SH-SY5Y (cell line): Measurements from ENCODE around the gene GPHN.

Source experiments
- GATA2 ChIP-seq: IDR thresholded peaks from 2 replicates; pipeline ENCODE4 v1.6.1; 2011; ENCODE audit warnings: mild to moderate bottlenecking, low read depth, low read length
- GATA3 ChIP-seq: IDR thresholded peaks from 2 replicates; pipeline ENCODE4 v1.6.1; 2011; ENCODE audit warnings: low read depth, mild to moderate bottlenecking, low read length, moderate library complexity

DNA sequence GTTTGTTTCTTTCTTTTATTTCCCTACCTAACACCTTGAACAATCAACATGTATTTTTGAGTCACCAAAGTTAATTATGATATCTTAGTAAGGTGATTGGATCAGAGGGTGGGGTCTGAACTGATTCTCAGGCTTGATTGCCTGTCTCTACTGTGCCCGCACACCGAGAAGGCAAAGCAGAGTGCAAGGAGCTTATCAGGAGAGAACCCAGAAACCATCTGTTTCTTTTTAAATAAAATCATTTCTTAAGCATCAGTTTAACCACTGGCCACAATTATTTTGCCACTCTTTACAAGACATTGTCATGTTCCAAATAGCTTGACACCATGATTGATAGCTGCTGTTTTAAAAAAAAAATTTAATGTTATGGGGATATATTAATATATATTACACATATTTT, 684.4 kb downstream of the GPHN start:
- no peak for TF ChIP-seq GATA3
- no peak for TF ChIP-seq GATA2
